Activated CD8-positive, alpha-beta memory T cell treated with anti-CD3 and anti-CD28 coated beads, Interleukin-2, amount 10 ng/mL, durations not matched to agents 7 days and 5 days (primary cell): Measurements from ENCODE around the gene OXTR. TPM values are rescaled to one million over a fixed set of nuclear protein-coding genes. Genes with fewer than 3 reads are reported as not detected.

Experiments
- ATAC-seq: fragments of 150-1000 bp; cut with Tn5 transposase; one replicate; pipeline ENCODE4 v1.10.0; 2021; ENCODE audit warnings: moderate library complexity
- CTCF ChIA-PET: fragments of 350-600 bp; sonication (Branson Sonifier 250); formaldehyde crosslinking; loops from one replicate; lab custom pipeline; 2021; ENCODE audit warnings: antibody characterized with exemption; lab: Charles Lee
- DNase-seq: peaks from one replicate; pipeline ENCODE4 v3.0.0-alpha.2; 2020
- H3K27ac Mint-ChIP-seq: one replicate; pipeline ENCODE4 v1.8.0; 2021; ENCODE audit warnings: mild to moderate bottlenecking, mixed read lengths
- H3K27me3 Mint-ChIP-seq: one replicate; pipeline ENCODE4 v1.8.0; 2021; ENCODE audit warnings: mixed read lengths
- H3K36me3 Mint-ChIP-seq: one replicate; pipeline ENCODE4 v1.8.0; 2021; ENCODE audit warnings: mild to moderate bottlenecking, mixed read lengths
- H3K4me1 Mint-ChIP-seq: one replicate; pipeline ENCODE4 v1.8.0; 2021; ENCODE audit warnings: mixed read lengths
- H3K4me3 Mint-ChIP-seq: one replicate; pipeline ENCODE4 v1.8.0; 2021; ENCODE audit warnings: mild to moderate bottlenecking, moderate library complexity, mixed read lengths
- H3K9me3 Mint-ChIP-seq: one replicate; pipeline ENCODE4 v1.8.0; 2022; ENCODE audit warnings: low read depth, mixed read lengths
- total RNA-seq, 2 experiments: library from RNA; stranded (reverse); gene quantifications; one replicate each; pipeline ENCODE4 v1.2.3, GENCODE V29; 2021

OXTR gene
- total RNA-seq, 2 experiments from 2014 or later, result 1.3 to 1.4 TPM

DNA sequence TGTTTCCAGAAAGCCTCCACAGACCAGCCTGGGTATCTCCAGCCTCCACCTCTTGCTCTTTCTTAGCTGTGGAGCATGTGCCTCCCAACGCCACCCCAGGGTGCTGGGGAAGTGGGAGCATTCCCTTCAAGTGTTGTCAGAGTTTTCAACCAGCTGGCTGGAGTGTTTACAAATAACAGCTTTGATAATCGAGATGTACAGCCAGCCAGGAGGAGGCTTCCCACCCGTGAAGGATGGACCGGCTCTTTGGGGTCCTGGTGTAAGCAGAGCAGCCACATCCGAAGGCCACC is 8.5 kb upstream of the OXTR start:
- peaks cover 7% of the 10 kb centered on the region for H3K27me3 Mint-ChIP-seq
- no peaks in the 10 kb centered on the region for H3K4me1 Mint-ChIP-seq
- ATAC-seq (no peak), DNase-seq (no peak)
- H3K9me3 Mint-ChIP-seq, result no peaks in the 10 kb centered on the region
- H3K4me3 Mint-ChIP-seq, result no peak overlapping the region
- no peaks in the 10 kb centered on the region for H3K36me3 Mint-ChIP-seq
- CTCF ChIA-PET, result interaction anchor here (0.9 to 1.0 kb wide), 2 partner anchors 8 to 9 kb away, joined by 3 read pairs; partner anchors contain the start of gene OXTR
- no peak overlapping the region for H3K27ac Mint-ChIP-seq

DNA sequence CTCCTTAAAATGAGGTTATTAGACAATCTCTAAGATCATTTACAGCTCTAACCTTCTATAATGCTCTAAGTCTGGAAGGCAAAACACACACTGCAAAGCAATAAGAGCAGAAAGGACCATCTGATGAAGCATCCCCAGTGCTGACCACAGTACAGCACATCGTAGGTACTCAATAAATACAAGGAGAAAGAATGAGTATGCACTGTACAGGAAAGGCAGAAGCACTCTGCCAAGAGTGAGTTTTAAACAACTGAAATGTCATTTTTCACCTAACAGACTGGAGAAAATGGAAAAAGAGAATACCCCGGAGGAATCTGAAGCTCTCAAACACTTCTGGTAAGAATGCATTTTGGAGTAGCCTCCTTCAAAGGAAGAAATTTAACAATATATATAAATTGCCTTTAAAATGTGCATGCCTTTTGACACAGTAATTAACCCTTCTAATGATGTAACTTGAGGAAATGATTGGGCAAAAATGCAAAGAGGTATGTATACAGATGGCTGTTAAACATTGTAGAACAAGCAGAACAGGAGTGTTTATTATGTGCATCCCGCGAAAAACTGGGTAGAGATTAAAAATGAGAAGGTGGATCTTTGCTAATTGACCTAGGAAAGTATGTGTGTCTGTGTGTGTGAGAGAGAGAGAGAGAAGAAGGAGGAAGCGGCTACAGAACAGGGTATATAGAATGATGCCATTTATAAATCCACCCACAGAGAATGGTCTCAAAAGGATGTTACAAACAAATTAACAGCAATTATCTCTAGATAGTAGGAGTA is 8.0 kb upstream of the OXTR start:
- H3K4me1 Mint-ChIP-seq, result no peaks in the 10 kb centered on the region
- CTCF ChIA-PET, result interaction anchor here (1.0 kb wide), 1 partner anchor 9 kb away, joined by 3 read pairs; no protein-coding TSS in a partner anchor
- ATAC-seq (no peak), DNase-seq (no peak)
- no peaks in the 10 kb centered on the region for H3K9me3 Mint-ChIP-seq
- H3K36me3 Mint-ChIP-seq, result no peaks in the 10 kb centered on the region
- no peak overlapping the region for H3K27ac Mint-ChIP-seq
- H3K4me3 Mint-ChIP-seq, result no peak overlapping the region
- peaks cover 7% of the 10 kb centered on the region for H3K27me3 Mint-ChIP-seq

DNA sequence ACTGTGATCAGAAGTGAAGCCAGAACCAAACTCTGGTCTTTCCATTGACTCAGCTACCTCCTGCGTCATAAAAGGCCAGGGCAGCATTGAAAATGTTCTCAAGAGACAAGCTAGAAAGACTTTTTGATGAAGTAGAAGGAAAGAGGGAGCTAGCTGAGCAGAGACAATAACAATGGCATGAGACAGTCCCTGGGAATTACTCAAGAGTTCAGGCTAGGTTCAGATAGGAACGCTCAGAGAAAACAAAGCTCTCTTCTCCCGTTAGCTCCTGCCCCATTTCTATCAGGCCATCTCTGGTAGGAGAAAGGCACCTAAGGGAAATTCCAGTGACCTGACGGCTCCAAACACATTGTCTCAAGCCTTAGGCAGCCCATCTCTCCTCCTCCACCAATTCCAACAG is 7.0 kb upstream of the OXTR start:
- CTCF ChIA-PET, result no interaction called here
- Mint-ChIP-seq H3K9me3 (no peaks in the 10 kb centered on the region), H3K4me1 (no peaks in the 10 kb centered on the region), H3K27ac (no peak overlapping the region), H3K4me3 (no peak overlapping the region), H3K27me3 (peaks cover 8% of the 10 kb centered on the region), H3K36me3 (no peaks in the 10 kb centered on the region)
- DNase-seq (no peak), ATAC-seq (no peak)

DNA sequence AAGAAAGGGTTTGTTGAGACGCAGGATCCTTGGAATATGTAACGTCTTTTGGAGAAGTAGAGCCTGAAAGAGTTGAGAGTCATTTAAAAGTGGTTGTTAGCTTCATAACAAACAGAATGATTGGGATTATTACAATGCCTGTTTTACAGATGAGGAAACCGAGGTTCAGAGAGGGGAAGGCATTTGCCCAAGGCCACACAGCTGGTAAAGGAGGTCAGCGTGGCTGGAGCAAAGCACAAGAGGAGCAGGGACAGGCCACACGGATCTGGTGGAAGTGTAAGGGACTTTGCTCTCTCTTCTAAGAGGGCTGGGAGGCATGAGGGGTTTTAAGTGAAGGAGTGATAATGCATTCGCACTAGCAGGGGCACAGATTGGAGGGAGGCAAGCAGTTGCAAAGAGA is 6.2 kb upstream of the OXTR start:
- Mint-ChIP-seq H3K27ac (no peak overlapping the region), H3K36me3 (no peaks in the 10 kb centered on the region), H3K9me3 (no peaks in the 10 kb centered on the region), H3K27me3 (peaks cover 15% of the 10 kb centered on the region), H3K4me1 (no peaks in the 10 kb centered on the region), H3K4me3 (no peak overlapping the region)
- DNase-seq (no peak), ATAC-seq (no peak)
- CTCF ChIA-PET, result no interaction called here

- ATAC-seq, result no peak
- CTCF ChIA-PET, result no interaction called here
- no peaks in the 10 kb centered on the region for H3K9me3 Mint-ChIP-seq
These were observed 5.8 kb upstream of the OXTR start for GRCh38 chr3:8775181-8775580.

GRCh38 chr3:8773941-8774542 is 4.6 kb upstream of the OXTR start:
- CTCF ChIA-PET, result no interaction called here
- ATAC-seq (no peak), DNase-seq (no peak)
- Mint-ChIP-seq H3K27me3 (peaks cover 31% of the 10 kb centered on the region), H3K4me1 (peaks cover 6% of the 10 kb centered on the region), H3K27ac (no peak overlapping the region), H3K4me3 (no peak overlapping the region), H3K36me3 (no peaks in the 10 kb centered on the region), H3K9me3 (no peaks in the 10 kb centered on the region)

More at GRCh38 chr3:8775181-8775580, 5.8 kb upstream of the OXTR start:
- H3K4me1 Mint-ChIP-seq, result no peaks in the 10 kb centered on the region
- peaks cover 19% of the 10 kb centered on the region for H3K27me3 Mint-ChIP-seq
- DNase-seq, result no peak
- no peak overlapping the region for H3K27ac Mint-ChIP-seq
- H3K36me3 Mint-ChIP-seq, result no peaks in the 10 kb centered on the region
- H3K4me3 Mint-ChIP-seq, result no peak overlapping the region

DNA sequence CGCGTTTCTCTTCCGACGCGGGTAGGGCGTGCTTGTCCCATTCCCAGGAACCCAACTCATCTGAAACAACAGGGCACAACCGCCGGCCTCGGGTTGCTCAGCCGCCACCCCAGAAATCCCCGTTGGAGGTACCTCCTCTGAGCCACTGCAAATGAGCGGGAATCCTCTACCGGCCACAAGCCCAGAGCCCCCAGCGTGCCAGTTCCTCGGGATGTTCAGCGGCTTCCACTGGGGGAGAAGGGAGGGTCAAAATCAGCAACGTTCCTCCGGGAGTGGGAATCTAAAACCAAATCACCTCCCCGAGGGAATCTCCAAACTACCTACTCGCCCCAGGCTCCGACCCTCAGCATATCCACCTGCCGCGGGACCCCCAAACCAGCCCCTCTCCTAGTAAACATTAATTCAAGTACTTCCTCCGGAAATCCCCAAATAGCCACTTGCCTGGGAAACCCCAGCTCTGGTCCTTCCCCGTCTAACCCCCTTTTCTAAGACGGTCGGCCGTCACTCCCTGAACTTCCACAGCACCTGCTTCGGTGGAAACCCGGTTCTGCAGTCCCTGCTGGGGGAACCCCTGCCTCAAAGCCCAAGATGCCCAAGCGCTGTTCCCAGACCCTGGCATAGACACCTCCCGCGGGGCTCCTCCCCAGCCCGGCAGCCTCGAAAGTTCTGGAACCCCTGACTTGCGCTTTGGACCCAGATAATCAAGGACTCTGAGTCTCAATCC is 887 bp downstream of the OXTR start:
- H3K27ac Mint-ChIP-seq, result no peak overlapping the region
- no peak for ATAC-seq

DNA sequence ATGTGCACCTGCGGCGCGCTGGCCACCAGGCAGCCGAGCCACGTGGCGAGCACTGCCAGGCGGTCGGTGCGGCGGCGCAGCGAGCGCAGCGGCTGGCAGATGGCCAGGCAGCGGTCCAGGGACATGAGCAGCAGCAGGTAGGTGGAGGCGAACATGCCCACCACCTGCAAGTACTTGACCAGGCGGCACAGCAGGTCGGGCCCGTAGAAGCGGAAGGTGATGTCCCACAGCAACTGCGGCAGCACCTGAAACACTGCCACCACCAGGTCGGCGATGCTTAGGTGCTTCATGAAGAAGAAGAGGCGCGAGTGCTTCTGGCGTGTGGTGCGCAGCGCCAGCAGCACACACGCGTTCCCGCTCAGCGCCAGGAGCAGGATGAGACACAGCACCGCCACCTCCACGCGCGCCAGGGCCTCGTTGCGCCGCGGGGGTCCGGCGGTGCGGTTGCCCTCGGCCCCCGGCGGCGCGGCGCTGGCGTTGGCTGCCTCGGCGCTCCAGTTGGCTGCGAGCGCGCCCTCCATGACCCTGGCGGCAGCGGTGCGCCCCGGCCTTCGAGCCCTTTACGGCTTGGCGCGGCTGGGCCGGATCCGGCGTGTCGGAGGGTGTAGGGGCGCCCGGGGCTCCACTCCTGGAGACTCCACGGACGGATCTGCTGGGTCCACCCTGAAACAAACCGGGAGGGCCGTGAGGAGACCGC is 1.6 kb downstream of the OXTR start:
- DNase-seq (no peak), ATAC-seq (no peak)
- CTCF ChIA-PET, result interaction anchor here (0.9 kb wide), 1 partner anchor 10 kb away, joined by 3 read pairs; no protein-coding TSS in a partner anchor
- Mint-ChIP-seq H3K4me3 (no peak overlapping the region), H3K4me1 (peaks cover 18% of the 10 kb centered on the region), H3K27me3 (peaks cover 50% of the 10 kb centered on the region), H3K27ac (no peak overlapping the region), H3K36me3 (no peaks in the 10 kb centered on the region), H3K9me3 (no peaks in the 10 kb centered on the region)

More for the DNA sequence above, 887 bp downstream of the OXTR start:
- no peaks in the 10 kb centered on the region for H3K36me3 Mint-ChIP-seq
- H3K27me3 Mint-ChIP-seq, result peaks cover 50% of the 10 kb centered on the region
- no peak for DNase-seq
- CTCF ChIA-PET, result interaction anchor here (0.7 to 1.7 kb wide), 11 partner anchors 8 to 534 kb away, joined by 3 to 10 read pairs (median 4); no protein-coding TSS in a partner anchor
- H3K4me3 Mint-ChIP-seq, result peak overlapping the region; percentile 32
- no peaks in the 10 kb centered on the region for H3K9me3 Mint-ChIP-seq
- peaks cover 18% of the 10 kb centered on the region for H3K4me1 Mint-ChIP-seq

- DNase-seq (no peak), ATAC-seq (no peak)
- Mint-ChIP-seq H3K4me3 (no peak overlapping the region), H3K27ac (no peak overlapping the region), H3K27me3 (peaks cover 50% of the 10 kb centered on the region), H3K36me3 (no peaks in the 10 kb centered on the region), H3K4me1 (peaks cover 18% of the 10 kb centered on the region), H3K9me3 (no peaks in the 10 kb centered on the region)
- CTCF ChIA-PET, result no interaction called here
These were observed 2.2 kb downstream of the OXTR start for GRCh38 chr3:8767256-8767666.

GRCh38 chr3:8766148-8766547 is 3.3 kb downstream of the OXTR start:
- ATAC-seq (no peak), DNase-seq (no peak)
- Mint-ChIP-seq H3K4me1 (peaks cover 18% of the 10 kb centered on the region), H3K36me3 (no peaks in the 10 kb centered on the region), H3K27ac (no peak overlapping the region), H3K9me3 (no peaks in the 10 kb centered on the region), H3K27me3 (peaks cover 47% of the 10 kb centered on the region), H3K4me3 (no peak overlapping the region)
- CTCF ChIA-PET, result no interaction called here

DNA sequence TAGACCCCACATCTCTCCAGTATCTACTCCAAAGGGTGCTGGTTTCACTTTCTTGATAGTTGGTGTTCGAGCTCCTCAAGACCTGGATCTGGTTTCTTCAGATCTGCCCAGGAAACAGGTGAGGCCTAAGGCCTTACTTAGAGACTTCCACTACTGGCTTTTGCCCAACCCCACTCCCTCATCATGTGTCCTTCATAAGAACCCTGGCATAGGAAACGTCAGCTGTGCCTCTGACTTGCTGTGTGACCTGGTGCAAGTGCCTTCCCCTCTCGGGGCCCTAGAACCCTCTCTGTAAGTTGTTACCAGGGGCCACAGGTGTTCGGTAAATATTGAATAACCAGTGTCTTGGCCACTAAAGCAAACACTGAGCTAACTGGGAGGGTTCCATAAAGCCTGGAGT is 3.9 kb downstream of the OXTR start:
- no peaks in the 10 kb centered on the region for H3K36me3 Mint-ChIP-seq
- H3K9me3 Mint-ChIP-seq, result no peaks in the 10 kb centered on the region
- H3K4me1 Mint-ChIP-seq, result peaks cover 18% of the 10 kb centered on the region
- no peak for ATAC-seq
- no peak overlapping the region for H3K27ac Mint-ChIP-seq
- no peak overlapping the region for H3K4me3 Mint-ChIP-seq
- DNase-seq, result no peak
- CTCF ChIA-PET, result no interaction called here
- H3K27me3 Mint-ChIP-seq, result peaks cover 42% of the 10 kb centered on the region

DNA sequence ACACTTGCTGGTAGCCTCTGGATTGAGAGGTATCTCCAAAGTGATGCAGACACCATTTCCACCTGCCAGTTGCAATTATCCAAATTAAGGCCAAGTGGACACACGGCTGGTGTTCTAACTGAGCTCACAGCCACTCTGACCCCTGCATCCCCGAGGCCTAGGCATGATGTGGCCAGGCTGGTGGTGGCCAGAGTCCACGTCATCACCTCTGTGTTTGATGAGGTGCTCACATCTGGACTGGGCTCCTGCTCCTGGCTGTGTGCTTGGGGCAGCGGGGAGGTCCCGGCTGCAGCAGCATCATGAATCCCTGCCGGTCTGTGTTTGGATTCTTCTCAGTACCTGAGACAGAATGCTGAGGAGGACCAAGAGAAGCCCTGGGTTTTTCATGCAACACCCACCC is 4.9 kb downstream of the OXTR start:
- H3K27me3 Mint-ChIP-seq, result peaks cover 32% of the 10 kb centered on the region
- H3K4me3 Mint-ChIP-seq, result no peak overlapping the region
- no peaks in the 10 kb centered on the region for H3K9me3 Mint-ChIP-seq
- no peaks in the 10 kb centered on the region for H3K36me3 Mint-ChIP-seq
- CTCF ChIA-PET, result no interaction called here
- H3K27ac Mint-ChIP-seq, result no peak overlapping the region
- H3K4me1 Mint-ChIP-seq, result peaks cover 16% of the 10 kb centered on the region
- ATAC-seq (no peak), DNase-seq (no peak)

DNA sequence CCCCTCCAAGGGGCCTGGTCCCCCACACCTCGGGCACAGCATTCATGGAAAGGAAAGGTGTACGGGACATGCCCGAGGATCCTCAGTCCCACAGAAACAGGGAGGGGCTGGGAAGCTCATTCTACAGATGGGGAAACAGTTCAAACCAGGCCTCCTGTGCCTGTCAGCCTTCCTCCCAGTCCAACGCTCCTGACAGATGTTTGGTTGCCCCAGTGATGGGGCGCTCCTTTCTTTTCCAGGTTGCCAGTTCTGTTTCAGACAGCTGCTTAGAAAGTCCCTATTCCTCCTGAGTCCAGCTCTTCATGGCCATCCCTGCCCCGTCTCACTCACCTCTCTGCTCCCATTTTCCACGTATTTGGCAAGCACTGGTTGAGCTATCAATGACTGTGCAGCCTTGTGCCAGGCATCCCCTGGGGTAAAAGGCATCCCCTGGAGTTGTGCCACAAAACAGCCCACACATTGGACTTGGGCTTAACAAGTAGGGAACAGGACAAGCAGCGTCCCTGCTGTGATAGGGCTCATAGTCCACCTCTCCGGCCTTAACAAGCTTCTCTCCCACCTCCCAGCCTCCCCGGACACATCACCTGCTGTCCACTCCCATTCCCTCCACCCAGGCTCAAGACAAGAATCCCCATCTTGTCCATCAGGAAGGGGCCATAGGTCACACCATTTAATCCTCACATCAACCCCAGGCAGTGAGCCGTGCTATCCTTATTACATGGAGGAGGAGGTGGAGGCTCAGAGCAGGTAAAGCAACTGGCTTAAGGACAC is 6.6 kb downstream of the OXTR start:
- Mint-ChIP-seq H3K4me1 (peaks cover 2% of the 10 kb centered on the region), H3K9me3 (no peaks in the 10 kb centered on the region), H3K27ac (no peak overlapping the region), H3K36me3 (no peaks in the 10 kb centered on the region), H3K27me3 (peaks cover 16% of the 10 kb centered on the region), H3K4me3 (no peak overlapping the region)
- CTCF ChIA-PET, result no interaction called here
- no peak for DNase-seq
- ATAC-seq, result no peak
